NCI-H2107 (cell line): ENCODE data around the gene MEGF9.

Experiments
- DNase-seq: peaks from one replicate; lab custom pipeline; 2025; lab: John Stamatoyannopoulos, UW

The MEGF9 gene

GRCh38 chr9:120702075-120702474, 12.2 kb downstream of the MEGF9 start:
- DNase-seq, result no peak

- DNase-seq, result no peak
Measured at GRCh38 chr9:120701248-120701647, 13.0 kb downstream of the MEGF9 start.

- no peak for DNase-seq
Measured at GRCh38 chr9:120698766-120699165, 15.5 kb downstream of the MEGF9 start.

- no peak for DNase-seq
Measured at GRCh38 chr9:120697448-120697847, 16.8 kb downstream of the MEGF9 start.

- no peak for DNase-seq
Measured at GRCh38 chr9:120696551-120697230, 17.6 kb downstream of the MEGF9 start.

- no peak for DNase-seq
Measured at GRCh38 chr9:120694559-120694958, 19.7 kb downstream of the MEGF9 start.

- DNase-seq, result no peak
Measured at GRCh38 chr9:120693700-120694008, 20.6 kb downstream of the MEGF9 start.

- no peak for DNase-seq
Measured at GRCh38 chr9:120692901-120693699, 21.2 kb downstream of the MEGF9 start.

GRCh38 chr9:120690372-120690771, 23.9 kb downstream of the MEGF9 start:
- DNase-seq, result no peak

- peak; percentile 10 for DNase-seq
Measured at GRCh38 chr9:120689860-120690259, 24.4 kb downstream of the MEGF9 start.

GRCh38 chr9:120688758-120689157, 25.5 kb downstream of the MEGF9 start:
- DNase-seq, result no peak

GRCh38 chr9:120683150-120683549, 31.1 kb downstream of the MEGF9 start:
- DNase-seq, result no peak

- DNase-seq, result no peak
Measured at GRCh38 chr9:120681121-120681520, 33.1 kb downstream of the MEGF9 start.

GRCh38 chr9:120680579-120680978, 33.7 kb downstream of the MEGF9 start:
- DNase-seq, result no peak

GRCh38 chr9:120680161-120680560, 34.1 kb downstream of the MEGF9 start:
- no peak for DNase-seq

GRCh38 chr9:120677965-120678364, 36.3 kb downstream of the MEGF9 start:
- DNase-seq, result no peak

GRCh38 chr9:120676767-120677402, 37.4 kb downstream of the MEGF9 start:
- DNase-seq, result no peak

GRCh38 chr9:120668399-120668798, 45.9 kb downstream of the MEGF9 start:
- DNase-seq, result no peak

- no peak for DNase-seq
Measured at GRCh38 chr9:120663950-120664349, 50.3 kb downstream of the MEGF9 start.

- DNase-seq, result no peak
Measured at GRCh38 chr9:120663380-120663779, 50.9 kb downstream of the MEGF9 start.

GRCh38 chr9:120662513-120662912, 51.8 kb downstream of the MEGF9 start:
- DNase-seq, result no peak

GRCh38 chr9:120659676-120660075, 54.6 kb downstream of the MEGF9 start:
- DNase-seq, result no peak

GRCh38 chr9:120659209-120659608, 55.1 kb downstream of the MEGF9 start:
- no peak for DNase-seq
